ENCODE data around the gene ZNF576. TPM values are rescaled to one million over a fixed set of nuclear protein-coding genes. Genes with fewer than 3 reads are reported as not detected.
"Not testable (repeated sequence)": the region's sequence is repeated elsewhere in the genome, so short reads cannot be mapped to it uniquely, and the experiment has no call there.

Gene ZNF576
- polyA plus RNA-seq, 3 donors from 2014 or later = 6.7 to 12.8 (median 7.1) TPM

DNA sequence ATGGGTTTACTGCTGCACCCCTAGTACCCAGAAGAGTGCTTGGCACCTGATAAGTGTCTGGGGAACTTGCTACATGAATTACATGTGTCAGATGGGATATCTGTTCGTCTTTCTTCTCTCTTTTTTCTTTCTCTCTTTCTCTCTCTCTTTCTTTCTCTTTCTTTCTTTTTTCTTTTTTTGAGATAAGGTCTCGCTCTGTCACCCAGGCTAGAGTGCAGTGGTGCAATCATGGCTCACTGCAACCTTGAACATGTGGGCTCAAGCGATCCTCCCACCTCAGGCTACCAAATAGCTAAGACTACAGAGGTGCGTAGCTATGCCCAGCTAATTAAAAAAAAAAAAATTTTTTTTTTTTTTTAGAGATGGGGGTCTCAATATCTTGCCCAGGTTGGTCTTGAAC lies 37.1 kb downstream of the ZNF576 start:
- Mint-ChIP-seq H3K27ac (no peak overlapping the region), H3K4me1 (no peaks in the 10 kb centered on the region), H3K9me3 (peaks cover 0 to 2% (median 0%) of the 10 kb centered on the region in 6 donors), H3K36me3 (no peaks in the 10 kb centered on the region), H3K27me3 (ENCODE audit: low read depth in 3 of 3) (peaks cover 3 to 14% (median 14%) of the 10 kb centered on the region in 3 donors), H3K4me3 (no peak overlapping the region)
- no peak for DNase-seq

DNA sequence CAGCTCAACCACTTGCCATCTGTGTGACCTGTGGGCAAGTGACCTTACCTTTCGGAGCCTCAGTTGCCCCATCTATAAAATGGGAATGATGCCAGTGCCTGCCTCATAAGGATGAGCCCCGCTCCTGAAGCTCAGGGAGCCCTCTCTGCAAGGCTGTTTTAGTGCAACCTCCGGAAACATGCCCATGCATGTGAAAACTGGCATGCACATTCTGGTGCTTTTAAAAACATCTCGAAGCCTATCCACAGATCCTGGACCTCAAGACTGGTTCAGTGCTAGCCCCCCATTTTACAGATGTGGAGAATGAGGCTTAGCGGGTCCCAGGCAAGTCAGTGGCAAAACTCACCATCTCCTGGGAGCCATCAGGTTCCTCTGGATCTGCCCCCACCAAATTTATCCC lies 37.7 kb downstream of the ZNF576 start:
- Mint-ChIP-seq H3K27ac (no peak overlapping the region), H3K4me1 (peaks cover 3 to 4% of the 10 kb centered on the region in 2 donors)
- DNase-seq = no peak

DNA sequence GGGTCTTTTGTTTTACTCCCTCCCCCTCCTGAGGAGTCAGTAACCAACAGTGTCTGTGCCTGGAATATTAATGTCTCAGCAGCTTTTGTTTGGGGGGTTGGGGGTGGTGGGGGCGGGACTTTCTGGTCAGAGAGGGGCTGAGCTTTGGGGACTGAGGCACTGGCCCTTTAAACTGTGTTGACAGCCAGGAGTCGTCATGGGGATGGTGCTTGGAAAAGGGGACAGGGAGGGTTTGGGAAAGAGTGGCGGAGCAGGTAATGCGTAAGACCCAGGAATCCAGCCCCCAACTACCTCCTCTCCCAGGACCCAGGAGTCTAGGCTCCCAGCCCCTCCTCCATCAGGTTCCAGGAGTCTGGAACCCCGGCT lies 38.1 kb downstream of the ZNF576 start:
- Mint-ChIP-seq H3K36me3 (peaks cover 0 to 5% (median 0%) of the 10 kb centered on the region in 3 donors), H3K9me3 (peaks cover 0 to 2% (median 0%) of the 10 kb centered on the region in 6 donors), H3K4me1 (peaks cover 5 to 6% of the 10 kb centered on the region in 2 donors), H3K27me3 (ENCODE audit: low read depth in 3 of 3) (peaks cover 3 to 19% (median 18%) of the 10 kb centered on the region in 3 donors), H3K27ac (no peak overlapping the region), H3K4me3 (no peak overlapping the region)
- DNase-seq = no peak

More for the DNA sequence above, 37.7 kb downstream of the ZNF576 start:
- peaks cover 0 to 4% (median 0%) of the 10 kb centered on the region in 3 donors for H3K36me3 Mint-ChIP-seq
- H3K4me3 Mint-ChIP-seq = no peak overlapping the region
- peaks cover 0 to 2% (median 0%) of the 10 kb centered on the region in 6 donors for H3K9me3 Mint-ChIP-seq
- peaks cover 3 to 18% (median 17%) of the 10 kb centered on the region in 3 donors for H3K27me3 Mint-ChIP-seq (ENCODE audit: low read depth in 3 of 3)

DNA sequence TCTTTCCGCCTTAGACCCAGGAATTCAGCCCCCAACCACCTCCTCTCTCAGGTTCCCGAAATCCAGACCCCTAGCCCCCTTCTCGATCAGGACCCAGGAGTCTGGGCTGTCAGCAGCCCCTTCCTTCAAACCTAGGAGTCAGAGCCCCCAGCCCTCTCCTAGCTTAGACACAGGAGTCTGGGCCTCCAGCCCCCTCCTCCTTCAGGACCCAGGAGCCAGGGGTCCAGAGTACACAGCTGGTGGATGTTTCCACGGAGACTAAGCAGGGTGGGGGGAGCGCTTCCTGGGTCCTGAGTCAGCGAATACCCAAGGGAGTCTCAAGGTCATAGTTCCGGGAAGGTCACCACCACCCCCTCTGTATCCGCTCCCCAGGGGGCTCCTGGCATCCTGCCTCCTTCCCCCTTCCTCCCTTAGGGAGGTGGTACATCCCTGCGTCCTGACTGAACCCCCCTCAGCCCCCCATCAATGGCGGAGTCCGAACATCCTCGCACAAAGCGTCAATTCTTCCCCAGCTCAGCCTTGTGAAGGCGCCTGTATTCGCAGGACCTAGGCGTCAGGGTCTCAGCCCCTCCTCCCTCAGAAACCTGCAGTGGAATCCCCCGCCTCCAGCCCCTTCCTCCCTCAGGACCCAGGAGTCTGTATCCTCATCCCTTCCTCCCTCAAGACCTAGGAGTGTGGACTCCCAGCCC lies 38.6 kb downstream of the ZNF576 start:
- H3K27me3 Mint-ChIP-seq (ENCODE audit: low read depth in 3 of 3) = peaks cover 3 to 20% (median 20%) of the 10 kb centered on the region in 3 donors
- peaks cover 0 to 5% (median 0%) of the 10 kb centered on the region in 3 donors for H3K36me3 Mint-ChIP-seq
- DNase-seq = no peak
- no peak overlapping the region for H3K4me3 Mint-ChIP-seq
- peaks cover 6 to 7% of the 10 kb centered on the region in 2 donors for H3K4me1 Mint-ChIP-seq
- H3K27ac Mint-ChIP-seq = no peak overlapping the region
- peaks cover 0 to 2% (median 0%) of the 10 kb centered on the region in 6 donors for H3K9me3 Mint-ChIP-seq

DNA sequence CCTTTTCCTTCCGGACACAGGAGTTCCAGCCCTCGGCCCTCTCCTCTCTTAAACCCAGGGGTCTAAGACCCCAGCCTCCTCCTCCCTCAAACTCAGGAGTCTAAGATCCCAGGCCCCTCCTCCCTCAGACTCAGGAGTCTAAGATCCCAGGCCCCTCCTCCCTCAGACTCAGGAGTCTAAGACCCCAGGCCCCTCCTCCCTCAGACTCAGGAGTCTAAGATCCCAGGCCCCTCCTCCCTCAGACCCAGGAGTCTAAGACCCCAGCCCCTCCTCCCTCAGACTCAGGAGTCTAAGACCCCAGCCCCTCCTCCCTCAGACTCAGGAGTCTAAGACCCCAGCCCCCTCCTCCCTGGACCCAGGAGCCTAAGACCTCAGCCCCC lies 39.2 kb downstream of the ZNF576 start:
- DNase-seq, H3K27ac Mint-ChIP-seq, H3K36me3 Mint-ChIP-seq, H3K9me3 Mint-ChIP-seq, H3K4me3 Mint-ChIP-seq: not testable (repeated sequence)
- Mint-ChIP-seq H3K27me3 (ENCODE audit: low read depth in 3 of 3) (peaks cover 3 to 22% (median 22%) of the 10 kb centered on the region in 3 donors), H3K4me1 (peaks cover 10 to 11% of the 10 kb centered on the region in 2 donors)

DNA sequence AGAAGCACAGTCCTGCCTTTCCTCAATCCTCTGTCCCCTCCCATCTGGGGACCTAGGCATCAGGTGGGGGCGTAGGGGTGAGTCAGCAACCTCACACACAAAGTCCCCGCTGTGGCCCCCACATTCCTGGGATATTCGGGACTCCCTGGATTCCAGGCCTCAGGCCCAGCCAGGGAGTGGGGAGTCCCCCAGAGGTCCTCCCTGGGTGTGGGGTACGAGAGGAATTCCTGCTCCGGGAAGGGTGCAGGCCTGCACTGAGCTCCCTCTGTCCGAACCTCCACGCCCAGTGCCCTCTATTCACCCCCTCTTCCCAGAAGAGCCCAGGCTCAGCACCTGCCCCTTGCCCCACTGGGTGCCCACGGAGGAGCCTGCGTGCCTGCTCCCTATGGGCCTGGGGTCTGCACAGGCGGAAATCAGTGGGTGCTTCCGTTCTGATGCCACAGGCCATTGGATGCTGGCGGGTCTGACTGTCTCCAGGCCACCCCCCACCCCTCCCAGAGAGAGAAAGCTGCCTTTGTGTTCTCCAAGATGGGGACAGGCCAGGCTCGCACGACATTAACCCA lies 39.8 kb downstream of the ZNF576 start:
- Mint-ChIP-seq H3K27me3 (ENCODE audit: low read depth in 3 of 3) (peaks cover 7 to 23% (median 21%) of the 10 kb centered on the region in 3 donors), H3K27ac (no peak overlapping the region), H3K9me3 (peaks cover 0 to 2% (median 0%) of the 10 kb centered on the region in 6 donors), H3K4me3 (no peak overlapping the region), H3K4me1 (peaks cover 10 to 13% of the 10 kb centered on the region in 2 donors), H3K36me3 (peaks cover 0 to 5% (median 0%) of the 10 kb centered on the region in 3 donors)
- DNase-seq = no peak

DNA sequence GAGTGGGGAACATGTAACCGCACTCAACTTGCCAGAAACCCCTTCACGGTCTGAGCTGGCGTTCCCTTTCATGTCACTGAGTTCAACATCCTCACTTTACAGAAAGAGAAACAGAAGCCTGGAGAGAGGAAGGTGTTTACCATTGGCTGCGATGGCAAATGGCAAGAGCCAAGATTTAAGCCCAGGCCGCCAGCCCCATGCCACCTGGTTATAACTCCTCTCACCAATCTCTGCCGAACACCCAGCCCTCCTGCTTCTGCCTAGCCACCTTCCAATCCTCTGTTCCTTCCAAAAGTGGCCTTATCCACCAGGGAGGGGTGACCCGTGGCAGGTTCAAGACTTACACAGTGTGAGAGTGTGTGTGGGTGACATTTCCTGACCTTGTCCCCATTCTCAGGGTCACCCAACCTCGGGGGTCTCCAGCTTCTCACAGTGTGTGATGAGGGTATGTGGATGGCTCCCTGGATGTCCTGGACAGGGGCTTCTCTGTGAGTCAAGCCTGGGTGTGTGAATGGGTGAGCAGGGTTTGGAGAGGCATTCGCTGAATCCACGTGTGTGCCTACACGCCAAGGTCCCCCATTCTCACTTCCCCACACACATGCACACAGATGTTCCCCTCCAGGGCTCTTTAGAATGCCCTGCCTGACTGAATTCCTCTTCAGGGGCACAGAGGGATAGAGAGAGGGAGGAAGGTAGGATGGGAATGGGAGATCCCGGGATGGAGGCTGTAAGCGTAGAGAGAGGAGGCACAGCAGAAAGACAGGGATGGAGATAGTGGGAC lies 42.0 kb downstream of the ZNF576 start:
- H3K4me1 Mint-ChIP-seq = peaks cover 13% of the 10 kb centered on the region in 2 donors
- H3K36me3 Mint-ChIP-seq = peaks cover 0 to 5% (median 0%) of the 10 kb centered on the region in 3 donors
- peak overlapping the region in 1 of 6 donors; percentile 69 for H3K27ac Mint-ChIP-seq
- peaks cover 9 to 25% (median 24%) of the 10 kb centered on the region in 3 donors for H3K27me3 Mint-ChIP-seq (ENCODE audit: low read depth in 3 of 3)
- no peaks in the 10 kb centered on the region for H3K9me3 Mint-ChIP-seq
- H3K4me3 Mint-ChIP-seq = peak overlapping the region; percentile 78 to 86 (median 81)
- no peak for DNase-seq

DNA sequence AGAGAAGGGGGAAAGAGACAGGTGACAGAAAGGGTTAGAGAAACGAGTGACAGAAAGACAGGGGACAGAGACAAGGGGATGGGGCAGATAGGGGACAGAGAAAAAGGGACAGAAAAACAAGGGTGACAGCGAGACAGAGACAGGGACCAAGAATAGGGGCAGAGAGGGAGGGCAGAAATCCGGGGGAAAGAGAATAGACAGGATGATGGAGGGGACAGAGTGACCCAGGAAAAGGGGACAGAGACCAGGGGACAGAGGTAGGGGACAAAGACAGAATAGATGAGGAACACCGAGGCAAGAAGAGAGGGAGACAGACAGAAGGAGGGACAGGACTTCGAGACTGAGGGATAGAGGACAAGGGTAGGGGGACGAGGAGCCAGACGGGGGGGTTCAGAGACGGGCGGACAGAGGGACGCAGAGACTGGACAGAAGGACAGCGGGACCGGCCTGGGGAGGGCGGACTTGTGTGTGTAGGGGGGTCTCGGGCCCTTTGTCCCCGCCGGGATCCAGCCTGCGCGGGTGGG lies 42.7 kb downstream of the ZNF576 start:
- H3K36me3 Mint-ChIP-seq = peaks cover 0 to 5% (median 0%) of the 10 kb centered on the region in 3 donors
- H3K27ac Mint-ChIP-seq = peak overlapping the region in 4 of 6 donors; percentile 7 to 69 (median 30)
- peaks cover 13% of the 10 kb centered on the region in 2 donors for H3K4me1 Mint-ChIP-seq
- peaks cover 7 to 25% (median 24%) of the 10 kb centered on the region in 3 donors for H3K27me3 Mint-ChIP-seq (ENCODE audit: low read depth in 3 of 3)
- no peak for DNase-seq
- no peaks in the 10 kb centered on the region for H3K9me3 Mint-ChIP-seq
- H3K4me3 Mint-ChIP-seq = peak overlapping the region; percentile 78 to 86 (median 81)

DNA sequence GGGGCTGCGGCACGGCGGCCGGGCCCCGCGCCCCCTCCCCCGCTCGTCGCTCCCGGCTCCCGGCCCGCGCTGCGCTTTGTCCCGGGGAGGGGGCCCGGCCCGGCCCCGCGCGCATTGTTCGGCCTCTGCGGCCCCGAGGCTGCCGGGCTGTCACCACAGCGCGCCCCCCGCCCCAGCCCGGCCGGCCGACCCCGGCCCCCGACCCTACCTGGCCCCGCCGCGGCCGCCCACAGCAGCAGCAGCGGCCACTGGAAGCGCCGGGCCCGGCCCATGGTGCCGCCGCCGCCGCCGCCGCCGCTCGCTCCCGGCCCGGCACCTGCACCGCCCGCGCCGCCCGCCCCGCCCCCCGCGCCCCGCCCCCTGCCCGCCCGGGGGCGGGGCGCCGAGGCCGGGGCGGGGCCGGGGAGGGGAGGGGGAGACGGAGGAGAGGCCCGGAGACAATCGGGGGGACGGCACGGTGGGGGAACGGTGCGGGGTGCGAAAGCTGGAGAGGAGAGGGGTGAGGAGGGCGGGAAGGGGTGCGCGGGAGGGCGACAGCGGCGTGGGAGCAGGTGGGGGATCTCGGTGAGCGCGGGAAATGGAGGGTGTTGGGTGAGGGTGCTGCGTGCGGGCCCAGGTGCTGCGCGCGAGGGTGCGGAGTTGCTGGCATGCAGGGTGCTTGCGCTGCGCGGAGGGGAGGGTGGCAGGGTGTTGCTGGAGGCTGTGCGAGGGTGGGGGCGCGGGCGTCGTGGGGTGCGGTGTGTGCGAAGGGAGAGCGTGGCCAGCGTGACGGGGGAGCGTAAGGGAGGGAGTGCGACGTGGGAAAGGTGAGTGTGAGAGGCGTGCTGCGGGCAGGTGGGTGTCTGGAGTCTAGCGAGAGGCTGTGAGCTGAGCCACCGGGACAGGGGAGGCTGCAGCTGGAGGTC lies 43.4 kb downstream of the ZNF576 start, which contains the start of gene CADM4:
TSS of gene CADM4 (minus strand) at position 332 of the 905 bp plus-strand sequence. CDS start at position 272, 60 bp downstream.
- H3K36me3 Mint-ChIP-seq = peaks cover 0 to 5% (median 0%) of the 10 kb centered on the region in 3 donors
- H3K4me1 Mint-ChIP-seq = peaks cover 13% of the 10 kb centered on the region in 2 donors
- peaks cover 0 to 1% (median 0%) of the 10 kb centered on the region in 6 donors for H3K9me3 Mint-ChIP-seq
- peaks cover 7 to 25% (median 24%) of the 10 kb centered on the region in 3 donors for H3K27me3 Mint-ChIP-seq (ENCODE audit: low read depth in 3 of 3)
- peak within 1 kb of the TSS; percentile 78 to 89 (median 84) for H3K4me3 Mint-ChIP-seq
- H3K27ac Mint-ChIP-seq = peak within 1 kb of the TSS in 5 of 6 donors; percentile 7 to 78 (median 47)
- peak; percentile 30 to 44 (median 36) for DNase-seq

DNA sequence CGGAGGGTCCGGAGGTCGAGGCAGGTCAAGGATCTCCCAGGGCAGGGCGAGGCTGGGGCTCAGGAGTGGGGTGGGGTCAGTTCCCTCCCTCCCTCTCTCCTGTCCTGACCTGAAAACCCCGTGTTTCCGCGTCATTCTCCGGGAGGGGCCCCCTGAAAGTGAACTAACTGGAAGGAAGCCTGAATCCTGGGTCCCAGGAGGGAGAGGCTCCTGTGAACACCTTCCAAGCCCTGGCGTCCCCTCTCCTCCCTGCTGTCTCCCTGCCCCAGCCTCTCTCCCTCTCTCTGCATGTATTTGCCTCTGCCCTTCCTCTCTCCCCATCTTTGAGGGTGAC lies 44.0 kb downstream of the ZNF576 start:
- Mint-ChIP-seq H3K27me3 (ENCODE audit: low read depth in 3 of 3) (peaks cover 7 to 24% (median 23%) of the 10 kb centered on the region in 3 donors), H3K4me1 (peaks cover 13% of the 10 kb centered on the region in 2 donors), H3K27ac (no peak overlapping the region), H3K4me3 (peak overlapping the region; percentile 71 to 89 (median 75)), H3K36me3 (peaks cover 0 to 5% (median 0%) of the 10 kb centered on the region in 3 donors), H3K9me3 (peaks cover 0 to 1% (median 0%) of the 10 kb centered on the region in 6 donors)
- DNase-seq = no peak

DNA sequence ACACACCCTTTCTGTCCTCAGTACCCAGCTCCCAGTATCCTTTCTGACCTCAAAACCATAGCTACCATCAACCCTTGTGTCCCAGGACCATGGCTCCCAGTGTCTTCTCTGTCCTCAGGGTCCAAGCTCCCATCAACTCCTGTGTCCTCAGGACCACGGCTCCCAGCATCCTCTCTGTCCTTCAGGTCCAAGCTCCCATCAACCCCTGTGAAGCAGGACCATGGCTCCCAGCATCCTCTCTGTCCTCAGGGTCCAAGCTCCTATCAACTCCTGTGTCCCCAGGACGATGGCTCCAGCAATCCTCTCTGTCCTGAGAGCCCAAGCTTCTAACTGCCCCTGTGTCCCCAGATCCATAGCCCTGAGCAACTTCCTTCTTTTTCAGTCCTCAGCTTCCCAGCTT lies 44.9 kb downstream of the ZNF576 start:
- peaks cover 13% of the 10 kb centered on the region in 2 donors for H3K4me1 Mint-ChIP-seq
- H3K36me3 Mint-ChIP-seq = peaks cover 0 to 5% (median 0%) of the 10 kb centered on the region in 3 donors
- H3K4me3 Mint-ChIP-seq = peak overlapping the region; percentile 48 to 77 (median 65)
- peaks cover 0 to 1% (median 0%) of the 10 kb centered on the region in 6 donors for H3K9me3 Mint-ChIP-seq
- H3K27me3 Mint-ChIP-seq (ENCODE audit: low read depth in 3 of 3) = peaks cover 6 to 22% (median 21%) of the 10 kb centered on the region in 3 donors
- peak overlapping the region in 1 of 6 donors; percentile 47 for H3K27ac Mint-ChIP-seq
- no peak for DNase-seq

DNA sequence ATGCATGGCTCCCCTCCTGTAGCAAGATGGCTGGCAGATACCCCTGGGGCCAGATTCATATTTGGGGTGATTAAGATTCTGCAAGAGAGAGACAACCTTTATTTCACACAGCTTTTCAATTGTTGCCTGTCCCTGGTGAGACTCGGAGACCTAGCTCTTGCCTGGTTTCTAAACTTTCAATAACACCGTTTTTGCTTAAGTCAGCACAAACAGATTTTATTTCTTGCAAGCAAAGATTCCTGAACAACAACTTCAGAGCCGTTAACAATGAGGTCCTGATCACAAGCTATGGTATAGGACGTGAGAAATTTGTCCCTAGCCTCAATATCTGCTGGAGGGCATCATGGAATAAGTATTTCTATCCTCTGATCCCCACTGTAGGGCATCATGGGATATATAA lies 46.1 kb downstream of the ZNF576 start:
- peaks cover 13% of the 10 kb centered on the region in 2 donors for H3K4me1 Mint-ChIP-seq
- peaks cover 0 to 1% (median 0%) of the 10 kb centered on the region in 6 donors for H3K9me3 Mint-ChIP-seq
- peaks cover 0 to 5% (median under 1%) of the 10 kb centered on the region in 3 donors for H3K36me3 Mint-ChIP-seq
- H3K4me3 Mint-ChIP-seq = no peak overlapping the region
- DNase-seq = no peak
- H3K27ac Mint-ChIP-seq = no peak overlapping the region
- H3K27me3 Mint-ChIP-seq (ENCODE audit: low read depth in 3 of 3) = peaks cover 6 to 21% (median 19%) of the 10 kb centered on the region in 3 donors

Measured in immature natural killer cell (primary cell).